ENCODE results near the gene DNAI4. TPM values are rescaled to one million over a fixed set of nuclear protein-coding genes. Genes with fewer than 3 reads are reported as not detected.

The DNAI4 gene
- total RNA-seq, 1 donor from 2014 or later: 14.3 TPM

- no peak for DNase-seq (ENCODE audit: low spot score, unreplicated experiment)
- no peaks in the 10 kb centered on the region for H3K27me3 Mint-ChIP-seq
- no peak overlapping the region for H3K4me3 Mint-ChIP-seq (ENCODE audit: low read depth)
- no peak overlapping the region for H3K27ac Mint-ChIP-seq
- H3K4me1 Mint-ChIP-seq (ENCODE audit: low read depth): no peaks in the 10 kb centered on the region
- no peak for TF ChIP-seq CTCF (IDR thresholded peaks at IDR 0.05; ENCODE audit: unreplicated experiment)
- H3K9me3 Mint-ChIP-seq (ENCODE audit: low read depth): peaks cover 19% of the 10 kb centered on the region
- peaks cover 1% of the 10 kb centered on the region for H3K36me3 Mint-ChIP-seq (ENCODE audit: insufficient read depth)
Observed at GRCh38 chr1:66779475-66780078, 145.1 kb downstream of the DNAI4 start.

GRCh38 chr1:66778969-66779368, 145.7 kb downstream of the DNAI4 start:
- no peaks in the 10 kb centered on the region for H3K4me1 Mint-ChIP-seq (ENCODE audit: low read depth)
- no peak for DNase-seq (ENCODE audit: low spot score, unreplicated experiment)
- no peak overlapping the region for H3K4me3 Mint-ChIP-seq (ENCODE audit: low read depth)
- TF ChIP-seq CTCF (IDR thresholded peaks at IDR 0.05; ENCODE audit: unreplicated experiment): no peak
- H3K9me3 Mint-ChIP-seq (ENCODE audit: low read depth): peaks cover 15% of the 10 kb centered on the region
- peaks cover 1% of the 10 kb centered on the region for H3K36me3 Mint-ChIP-seq (ENCODE audit: insufficient read depth)
- no peak overlapping the region for H3K27ac Mint-ChIP-seq
- no peaks in the 10 kb centered on the region for H3K27me3 Mint-ChIP-seq

GRCh38 chr1:66778266-66778665, 146.4 kb downstream of the DNAI4 start:
- Mint-ChIP-seq H3K4me1 (ENCODE audit: low read depth) (no peaks in the 10 kb centered on the region), H3K4me3 (ENCODE audit: low read depth) (no peak overlapping the region), H3K36me3 (ENCODE audit: insufficient read depth) (peaks cover 1% of the 10 kb centered on the region), H3K27me3 (no peaks in the 10 kb centered on the region), H3K9me3 (ENCODE audit: low read depth) (peaks cover 14% of the 10 kb centered on the region), H3K27ac (no peak overlapping the region)
- TF ChIP-seq CTCF (IDR thresholded peaks at IDR 0.05; ENCODE audit: unreplicated experiment): no peak
- DNase-seq (ENCODE audit: low spot score, unreplicated experiment): no peak

- DNase-seq (ENCODE audit: low spot score, unreplicated experiment): no peak
- Mint-ChIP-seq H3K4me3 (ENCODE audit: low read depth) (no peak overlapping the region), H3K4me1 (ENCODE audit: low read depth) (no peaks in the 10 kb centered on the region), H3K27ac (no peak overlapping the region), H3K36me3 (ENCODE audit: insufficient read depth) (peaks cover 1% of the 10 kb centered on the region), H3K27me3 (no peaks in the 10 kb centered on the region), H3K9me3 (ENCODE audit: low read depth) (peaks cover 14% of the 10 kb centered on the region)
- TF ChIP-seq CTCF (IDR thresholded peaks at IDR 0.05; ENCODE audit: unreplicated experiment): no peak
Observed at GRCh38 chr1:66777831-66778230, 146.8 kb downstream of the DNAI4 start.

- Mint-ChIP-seq H3K4me3 (ENCODE audit: low read depth) (no peak overlapping the region), H3K27ac (no peak overlapping the region), H3K9me3 (ENCODE audit: low read depth) (peaks cover 8% of the 10 kb centered on the region), H3K27me3 (no peaks in the 10 kb centered on the region), H3K36me3 (ENCODE audit: insufficient read depth) (peaks cover 1% of the 10 kb centered on the region), H3K4me1 (ENCODE audit: low read depth) (no peaks in the 10 kb centered on the region)
- no peak for TF ChIP-seq CTCF (IDR thresholded peaks at IDR 0.05; ENCODE audit: unreplicated experiment)
- DNase-seq (ENCODE audit: low spot score, unreplicated experiment): no peak
Observed at GRCh38 chr1:66775646-66776045, 149.0 kb downstream of the DNAI4 start.

Measured in progenitor cell of endocrine pancreas (in vitro differentiated cells).